Smooth muscle cell (in vitro differentiated cells): ENCODE measurements around the gene ELOVL4. TPM values are rescaled to one million over a fixed set of nuclear protein-coding genes. Genes with fewer than 3 reads are reported as not detected.

Source experiments
- DNase-seq: peaks from one replicate; lab custom pipeline; 2025; ENCODE audit not compliant: unreplicated experiment; lab: John Stamatoyannopoulos, UW
- H2AFZ ChIP-seq: fragments of 200-600 bp; sonication (generic); 2 replicates; pipeline ENCODE4 v1.6.0; 2016; ENCODE audit warnings: antibody characterized with exemption, low read depth, mild to moderate bottlenecking
- H3F3A ChIP-seq: fragments of 200-600 bp; sonication (generic); 2 replicates; pipeline ENCODE4 v1.6.0; 2017; ENCODE audit warnings: antibody characterized with exemption, low read depth
- H3K27ac ChIP-seq: fragments of 200-600 bp; sonication (generic); 2 replicates; pipeline ENCODE4 v1.5.1; 2016; ENCODE audit warnings: low read depth, mild to moderate bottlenecking
- H3K27me3 ChIP-seq: fragments of 200-600 bp; sonication (generic); 2 replicates; pipeline ENCODE4 v1.6.1; 2016; ENCODE audit warnings: low read depth, mild to moderate bottlenecking
- H3K36me3 ChIP-seq: fragments of 200-600 bp; sonication (generic); 2 replicates; pipeline ENCODE4 v1.5.1; 2016; ENCODE audit warnings: low read depth
- H3K4me1 ChIP-seq: fragments of 200-600 bp; sonication (generic); 2 replicates; pipeline ENCODE4 v1.5.1; 2016; ENCODE audit warnings: low read depth
- H3K4me2 ChIP-seq: fragments of 200-600 bp; sonication (generic); 2 replicates; pipeline ENCODE4 v1.6.0; 2016; ENCODE audit warnings: mild to moderate bottlenecking
- H3K4me3 ChIP-seq: fragments of 200-600 bp; sonication (generic); 2 replicates; pipeline ENCODE4 v1.5.1; 2016; ENCODE audit warnings: mild to moderate bottlenecking
- H3K79me2 ChIP-seq: fragments of 200-600 bp; sonication (generic); 2 replicates; pipeline ENCODE4 v1.6.0; 2016; ENCODE audit warnings: low read depth, mild to moderate bottlenecking
- H3K9ac ChIP-seq: fragments of 200-600 bp; sonication (generic); 2 replicates; pipeline ENCODE4 v1.6.0; 2016; ENCODE audit warnings: low read depth
- H3K9me3 ChIP-seq: fragments of 200-600 bp; sonication (generic); replicated peaks from 2 replicates; pipeline ENCODE4 v1.5.1; 2016; ENCODE audit warnings: low read depth
- H4K20me1 ChIP-seq: fragments of 200-600 bp; sonication (generic); 2 replicates; pipeline ENCODE4 v1.6.0; 2016; ENCODE audit warnings: low read depth
- CTCF ChIP-seq: fragments of 200-600 bp; sonication (generic); IDR thresholded peaks from 2 replicates; pipeline ENCODE4 v1.5.1; 2017; ENCODE audit warnings: borderline replicate concordance, mild to moderate bottlenecking, antibody characterized with exemption; ENCODE audit not compliant: insufficient read depth, poor library complexity, severe bottlenecking
- WGBS: methylation state at CpG from one replicate; pipeline ENCODE4 v1.1.7; 2016; ENCODE audit warnings: low lambda C conversion rate; 5-methylcytosine and 5-hydroxymethylcytosine counted together
- polyA plus RNA-seq: library from polyadenylated mRNA; unstranded; fragments of >200 nt; fragmentation: Nextera tagmentation; extraction: Ambion mirVana; gene quantifications from 2 replicates; pipeline ENCODE4 v1.2.1, GENCODE V29; 2016
- total RNA-seq: library from RNA; depleted of rRNA; stranded (reverse); fragments of >200 nt; gene quantifications from 2 replicates; pipeline ENCODE4 v1.2.3, GENCODE V29; 2014

The ELOVL4 gene
- total and polyA plus RNA-seq, 2 experiments from 2014 or later: 8.4 to 16.4 TPM

GRCh38 chr6:79943133-79943532 is 4.2 kb downstream of the ELOVL4 start:
- Histone ChIP-seq H3K9ac (no peak overlapping the region), H3K4me2 (no peak overlapping the region), H3K36me3 (no peaks in the 10 kb centered on the region), H4K20me1 (peaks cover 7% of the 10 kb centered on the region), H3K79me2 (peaks cover 18% of the 10 kb centered on the region), H3K4me3 (no peak overlapping the region), H3K27ac (no peak overlapping the region), H3F3A (no peaks in the 10 kb centered on the region), H3K9me3 (no peaks in the 10 kb centered on the region), H3K27me3 (peaks cover 4% of the 10 kb centered on the region), H2AFZ (no peak overlapping the region), H3K4me1 (peaks cover 9% of the 10 kb centered on the region)
- TF ChIP-seq CTCF: no peak
- DNase-seq: no peak
- WGBS: 92% methylated on average over 1 of the region's 1 CpG

DNA sequence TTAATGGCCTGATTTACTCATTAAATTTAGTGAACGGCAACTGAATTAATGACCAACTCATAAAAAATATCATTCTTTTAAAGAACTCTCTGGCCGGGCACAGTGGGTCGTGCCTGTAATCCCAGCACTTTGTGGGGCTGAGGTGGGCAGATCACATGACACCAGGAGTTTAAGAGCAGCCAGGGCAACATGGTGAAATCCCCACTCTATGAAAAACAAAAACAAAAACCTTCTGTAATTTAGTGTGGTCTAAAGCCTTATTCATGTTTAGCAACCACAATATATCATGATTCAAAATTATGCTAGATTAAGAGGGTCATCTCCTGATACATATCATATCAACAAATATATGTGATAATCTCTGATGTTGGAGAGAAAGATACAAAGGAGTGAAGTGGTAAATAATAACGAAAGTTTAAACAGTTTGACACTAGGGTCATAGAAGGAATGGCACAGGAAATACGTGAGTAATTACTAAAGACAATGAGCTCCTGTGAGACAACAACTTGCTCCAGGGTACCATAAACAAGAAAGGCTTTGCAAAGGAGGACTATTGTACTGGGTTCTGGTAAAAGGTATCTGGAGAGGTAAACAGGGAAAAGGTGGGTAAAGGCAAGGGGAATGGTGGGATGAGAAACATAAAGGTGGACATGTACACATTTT is 5.7 kb downstream of the ELOVL4 start:
- H3K9ac ChIP-seq: no peak overlapping the region
- H3K27me3 ChIP-seq: no peaks in the 10 kb centered on the region
- H4K20me1 ChIP-seq: peaks cover 7% of the 10 kb centered on the region
- no peak for DNase-seq
- no peak overlapping the region for H3K4me3 ChIP-seq
- H3K4me2 ChIP-seq: no peak overlapping the region
- no peaks in the 10 kb centered on the region for H3F3A ChIP-seq
- peaks cover 18% of the 10 kb centered on the region for H3K79me2 ChIP-seq
- H3K27ac ChIP-seq: no peak overlapping the region
- H3K9me3 ChIP-seq: no peaks in the 10 kb centered on the region
- WGBS: 75% methylated on average over 5 of the region's 5 CpGs
- no peak for TF ChIP-seq CTCF
- H2AFZ ChIP-seq: no peak overlapping the region
- H3K4me1 ChIP-seq: peaks cover 9% of the 10 kb centered on the region
- no peaks in the 10 kb centered on the region for H3K36me3 ChIP-seq

GRCh38 chr6:79928478-79928998 is 18.8 kb downstream of the ELOVL4 start:
- DNase-seq: no peak
- Histone ChIP-seq H3K79me2 (no peaks in the 10 kb centered on the region), H3K4me1 (no peaks in the 10 kb centered on the region), H3K27ac (no peak overlapping the region), H3K36me3 (no peaks in the 10 kb centered on the region), H3K9ac (no peak overlapping the region), H3K4me3 (no peak overlapping the region), H3K4me2 (no peak overlapping the region), H3K27me3 (no peaks in the 10 kb centered on the region), H3F3A (no peaks in the 10 kb centered on the region), H3K9me3 (no peaks in the 10 kb centered on the region), H2AFZ (no peak overlapping the region), H4K20me1 (no peaks in the 10 kb centered on the region)
- TF ChIP-seq CTCF: no peak
- WGBS: 92% methylated on average over 1 of the region's 1 CpG

DNA sequence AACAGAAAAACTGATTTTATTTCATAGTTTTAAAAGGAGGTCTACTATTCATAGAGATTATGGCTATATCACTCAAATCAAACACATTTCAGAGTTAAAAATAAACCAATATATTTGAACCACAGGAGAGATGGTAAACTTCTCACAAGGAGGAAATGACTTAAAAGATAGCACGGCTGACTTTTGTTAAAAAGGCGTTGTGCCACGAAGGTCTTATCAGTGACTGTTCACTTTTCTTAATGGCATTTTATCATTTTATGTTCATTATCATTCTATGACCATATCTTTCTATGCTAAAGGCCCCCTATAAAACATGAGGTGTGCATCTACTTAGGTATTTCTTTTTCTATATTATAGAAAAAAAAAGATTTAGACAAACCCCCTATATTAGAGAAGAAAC is 19.6 kb downstream of the ELOVL4 start:
- Histone ChIP-seq H3K27ac (no peak overlapping the region), H3K79me2 (no peaks in the 10 kb centered on the region), H3K27me3 (no peaks in the 10 kb centered on the region), H4K20me1 (no peaks in the 10 kb centered on the region), H3K4me1 (no peaks in the 10 kb centered on the region), H3K9ac (no peak overlapping the region), H3K4me2 (no peak overlapping the region), H2AFZ (no peak overlapping the region), H3K9me3 (no peaks in the 10 kb centered on the region), H3K36me3 (no peaks in the 10 kb centered on the region), H3F3A (no peaks in the 10 kb centered on the region), H3K4me3 (no peak overlapping the region)
- DNase-seq: no peak
- no peak for TF ChIP-seq CTCF
- 61% methylated on average over 3 of the region's 3 CpGs for WGBS
